HG03159 (cell line): ENCODE results near the gene TFAM.

Source experiments
- ATAC-seq: cut with Tn5 transposase; IDR thresholded peaks from one replicate; pipeline ENCODE4 v1.9.1; 2021; ENCODE audit warnings: mild to moderate bottlenecking, moderate library complexity; ENCODE audit not compliant: unreplicated experiment

Gene TFAM

GRCh38 chr10:58433066-58433465 is 47.9 kb downstream of the TFAM start:
- no peak for ATAC-seq

GRCh38 chr10:58433571-58433970 is 48.4 kb downstream of the TFAM start:
- ATAC-seq = no peak

DNA sequence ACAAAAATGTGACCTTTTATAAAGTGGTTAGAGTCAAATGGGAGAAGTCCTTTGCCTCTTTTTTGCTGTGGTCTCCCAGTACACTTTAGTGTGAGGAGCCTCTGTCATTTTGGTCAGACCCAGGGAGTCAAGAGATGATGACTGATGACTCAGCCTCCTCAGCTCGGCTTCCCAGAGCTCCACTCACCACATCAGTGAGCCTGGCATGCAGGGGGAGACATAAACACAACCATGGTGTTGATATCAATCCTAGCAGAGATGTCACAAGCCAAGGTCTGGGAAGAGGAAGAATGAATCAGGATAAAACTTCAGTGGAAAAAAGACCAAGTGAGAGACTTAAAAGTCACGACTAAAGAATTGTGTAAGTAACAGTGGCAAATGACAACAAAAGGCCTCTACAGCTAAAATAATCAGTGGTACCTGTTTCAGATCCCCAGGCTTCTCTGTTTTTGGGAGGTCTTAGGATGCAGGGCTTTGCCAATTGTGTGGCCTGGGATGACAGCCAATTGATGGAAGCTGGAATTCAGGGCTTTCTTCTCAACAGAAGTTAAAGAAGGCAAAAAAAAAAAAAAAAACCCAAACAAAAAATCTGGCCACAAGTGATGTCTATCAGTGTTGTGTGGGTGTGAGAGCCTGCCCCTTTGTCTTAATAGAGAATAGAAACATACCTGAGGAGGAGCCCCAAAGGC is 50.2 kb downstream of the TFAM start:
- ATAC-seq = no peak

- ATAC-seq = no peak
Measured at GRCh38 chr10:58436071-58436470, 50.9 kb downstream of the TFAM start.

DNA sequence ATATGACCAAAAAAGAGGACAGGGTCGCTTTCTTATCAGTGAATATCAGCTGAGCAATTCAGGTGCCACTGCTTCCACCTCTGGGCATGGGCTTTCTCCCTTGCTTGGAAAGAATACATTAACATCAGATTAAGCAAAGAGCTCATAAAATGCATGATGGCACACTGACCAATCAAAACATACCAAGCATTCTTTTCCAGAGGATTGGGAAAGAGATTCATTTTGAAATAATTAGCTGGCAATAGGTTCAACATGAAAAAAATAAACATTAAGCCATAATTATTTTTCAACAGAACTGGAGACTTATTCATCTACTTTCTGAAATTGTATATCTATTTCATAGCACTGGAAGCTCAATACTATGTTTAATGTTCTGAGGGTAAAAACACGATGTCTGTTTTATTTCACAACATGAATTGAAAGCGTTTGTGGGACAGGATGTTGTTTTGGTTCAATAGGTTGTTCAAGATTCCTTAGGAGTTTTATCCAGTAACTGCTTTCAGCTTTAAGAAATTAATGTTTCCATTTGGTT is 53.2 kb downstream of the TFAM start:
- no peak for ATAC-seq

DNA sequence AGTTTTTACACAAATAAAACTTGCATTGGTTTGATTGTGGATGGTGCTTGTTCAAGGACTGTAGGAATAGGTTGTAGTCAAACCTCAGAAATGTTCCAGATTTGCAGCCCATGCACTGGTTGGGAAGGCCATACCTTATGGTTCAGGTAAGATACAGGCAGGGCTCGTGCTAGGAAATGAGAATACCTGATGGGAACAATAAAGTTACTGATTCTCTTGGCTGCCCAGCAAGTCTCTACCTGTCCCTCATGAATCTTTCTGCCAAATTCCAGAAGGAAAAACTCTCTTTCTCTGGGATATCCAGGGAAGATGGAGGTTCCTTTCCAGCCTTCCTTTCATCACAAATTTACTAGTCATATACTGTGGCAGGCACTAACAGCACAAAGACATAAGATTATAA is 53.8 kb downstream of the TFAM start:
- ATAC-seq = no peak

- no peak for ATAC-seq
Measured at GRCh38 chr10:58439632-58440364, 54.6 kb downstream of the TFAM start.

GRCh38 chr10:58440484-58440883 is 55.3 kb downstream of the TFAM start:
- ATAC-seq = no peak

DNA sequence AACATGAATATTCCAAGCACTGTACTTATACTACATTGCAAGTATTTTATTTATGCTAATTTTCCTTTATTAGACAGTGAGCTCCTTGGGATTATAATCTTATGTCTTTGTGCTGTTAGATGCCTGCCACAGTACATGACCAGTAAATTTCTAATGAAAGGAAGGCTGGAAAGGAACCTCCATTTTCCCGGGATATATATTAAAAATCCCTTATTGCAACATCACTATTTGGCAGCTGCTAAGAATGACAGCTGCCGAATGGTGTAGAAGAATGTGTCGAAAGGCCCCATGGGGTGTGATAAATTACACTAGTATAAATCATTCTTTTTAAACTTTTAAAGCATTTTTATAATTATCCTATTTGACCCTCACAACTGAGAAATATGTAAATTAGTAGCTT is 59.1 kb downstream of the TFAM start:
- ATAC-seq = no peak

DNA sequence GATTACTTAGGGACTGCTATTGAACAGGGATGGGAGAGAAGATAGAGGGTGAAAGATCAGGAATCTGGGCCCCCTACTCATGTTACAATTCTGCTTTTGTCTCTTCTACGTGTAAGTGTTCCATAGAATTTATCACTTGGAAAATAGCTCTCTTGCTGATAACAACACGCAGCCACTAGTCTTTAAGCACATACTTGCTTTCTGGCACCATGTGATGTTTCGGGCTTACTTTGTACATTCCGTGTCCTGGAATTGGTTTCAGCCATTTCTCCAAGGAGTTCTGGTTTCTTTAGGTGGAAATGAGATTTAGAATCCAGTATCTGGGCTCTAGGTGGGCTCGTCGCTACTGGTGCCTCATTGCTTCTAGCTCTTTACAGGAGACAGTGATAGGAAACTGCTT is 59.7 kb downstream of the TFAM start:
- ATAC-seq = no peak

GRCh38 chr10:58448121-58448935 is 63.1 kb downstream of the TFAM start:
- ATAC-seq = no peak
